Testis (tissue), 2 donors: Measurements from ENCODE around the gene PAIP2B.

Experiments
- POLR2A ChIP-seq: fragments of 450-650 bp; IDR thresholded peaks from one replicate; pipeline ENCODE4 v1.6.1; 2017; ENCODE audit warnings: antibody characterized with exemption, mild to moderate bottlenecking, moderate library complexity
- TF ChIP-seq, protein P1 (sequence below), 3 experiments: fragments of 450-650 bp in 2 of 3; fragments of 200-600 bp in 1 of 3; sonication (generic) in 1 of 3; IDR thresholded peaks; one replicate each; pipeline ENCODE4 v1.5.1; 2016 to 2019; ENCODE audit warnings: antibody characterized with exemption in 3 of 3, mild to moderate bottlenecking in 2 of 3, moderate library complexity in 1 of 3

DNA sequence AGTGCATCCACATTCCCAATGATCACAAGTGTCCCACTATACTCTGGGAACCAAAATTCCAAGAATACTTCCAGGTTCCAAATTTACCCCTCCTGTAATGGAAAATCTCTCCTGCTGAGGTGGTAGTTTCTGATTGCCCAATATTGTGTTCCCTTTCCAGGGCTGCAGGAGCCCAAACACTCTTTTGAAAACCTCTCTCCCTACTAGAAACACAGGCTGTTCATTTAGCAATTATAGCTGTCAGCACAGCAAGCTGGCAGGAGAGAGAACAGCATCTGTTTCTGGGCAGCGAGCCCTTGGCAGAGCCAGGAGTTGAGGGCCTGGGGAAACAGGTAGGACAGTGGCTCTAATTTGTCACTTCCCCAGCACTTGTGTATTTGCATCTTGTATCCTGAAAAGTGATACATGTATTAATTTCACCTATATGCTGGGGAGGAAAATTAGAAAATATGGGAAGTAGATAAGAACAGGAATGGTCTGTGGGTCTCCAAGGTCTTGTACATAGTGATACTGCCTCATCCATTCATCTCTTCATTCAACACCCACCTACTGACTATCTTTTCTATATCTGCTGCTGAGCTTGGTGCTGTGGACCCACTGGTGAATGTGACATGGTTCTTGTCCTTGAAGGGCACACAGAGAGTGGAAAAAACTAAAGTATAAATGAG is 16.9 kb upstream of the PAIP2B start:
- TF ChIP-seq, protein P1, sequence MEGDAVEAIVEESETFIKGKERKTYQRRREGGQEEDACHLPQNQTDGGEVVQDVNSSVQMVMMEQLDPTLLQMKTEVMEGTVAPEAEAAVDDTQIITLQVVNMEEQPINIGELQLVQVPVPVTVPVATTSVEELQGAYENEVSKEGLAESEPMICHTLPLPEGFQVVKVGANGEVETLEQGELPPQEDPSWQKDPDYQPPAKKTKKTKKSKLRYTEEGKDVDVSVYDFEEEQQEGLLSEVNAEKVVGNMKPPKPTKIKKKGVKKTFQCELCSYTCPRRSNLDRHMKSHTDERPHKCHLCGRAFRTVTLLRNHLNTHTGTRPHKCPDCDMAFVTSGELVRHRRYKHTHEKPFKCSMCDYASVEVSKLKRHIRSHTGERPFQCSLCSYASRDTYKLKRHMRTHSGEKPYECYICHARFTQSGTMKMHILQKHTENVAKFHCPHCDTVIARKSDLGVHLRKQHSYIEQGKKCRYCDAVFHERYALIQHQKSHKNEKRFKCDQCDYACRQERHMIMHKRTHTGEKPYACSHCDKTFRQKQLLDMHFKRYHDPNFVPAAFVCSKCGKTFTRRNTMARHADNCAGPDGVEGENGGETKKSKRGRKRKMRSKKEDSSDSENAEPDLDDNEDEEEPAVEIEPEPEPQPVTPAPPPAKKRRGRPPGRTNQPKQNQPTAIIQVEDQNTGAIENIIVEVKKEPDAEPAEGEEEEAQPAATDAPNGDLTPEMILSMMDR (IDR thresholded peaks at IDR 0.05), result no peak
- no peak for TF ChIP-seq POLR2A
